Mesenchymal stem cell (in vitro differentiated cells and primary cell): ENCODE data around the gene IL26.
A peak's percentile ranks its signal among the peaks of the same experiment; 100 is the strongest.

Experiments used
- DNase-seq: peaks from one replicate; pipeline ENCODE4 v3.0.0-alpha.2; 2013
- H2AFZ ChIP-seq: one replicate; pipeline ENCODE4 v1.6.1; 2013; ENCODE audit warnings: low read depth, mild to moderate bottlenecking, control low read depth, inconsistent platforms, low read length, moderate library complexity
- H2AK5ac ChIP-seq: 2 replicates; pipeline ENCODE4 v1.6.1; 2013; ENCODE audit warnings: low read length, moderate library complexity, mild to moderate bottlenecking, inconsistent platforms; ENCODE audit not compliant: severe bottlenecking
- H2BK120ac ChIP-seq: one replicate; pipeline ENCODE4 v1.6.1; 2013; ENCODE audit warnings: low read depth, mild to moderate bottlenecking, inconsistent platforms, low read length, moderate library complexity
- H2BK12ac ChIP-seq, 2 experiments: one replicate each; pipeline ENCODE4 v1.6.1; 2013; ENCODE audit warnings: inconsistent platforms in 2 of 2, low read length in 2 of 2, mild to moderate bottlenecking in 2 of 2, moderate library complexity in 2 of 2, control low read depth in 1 of 2
- H2BK15ac ChIP-seq: one replicate; pipeline ENCODE4 v1.6.1; 2013; ENCODE audit warnings: mild to moderate bottlenecking, low read depth, inconsistent platforms; ENCODE audit not compliant: poor library complexity, severe bottlenecking
- H2BK5ac ChIP-seq: 2 replicates; pipeline ENCODE4 v1.6.1; 2013; ENCODE audit warnings: low read depth, mild to moderate bottlenecking, low read length, control low read depth, inconsistent platforms; ENCODE audit not compliant: poor library complexity, severe bottlenecking
- H3K14ac ChIP-seq, 2 experiments: one replicate each; pipeline ENCODE4 v1.6.1; 2013; ENCODE audit warnings: inconsistent platforms in 2 of 2, low read length in 2 of 2, control low read depth in 1 of 2, mild to moderate bottlenecking in 1 of 2, moderate library complexity in 1 of 2
- H3K18ac ChIP-seq, 2 experiments: one replicate each; pipeline ENCODE4 v1.6.1; 2013; ENCODE audit warnings: inconsistent platforms in 2 of 2, low read length in 2 of 2, control low read depth in 1 of 2, low read depth in 1 of 2, mild to moderate bottlenecking in 1 of 2
- H3K23ac ChIP-seq, 2 experiments: one replicate each; pipeline ENCODE4 v1.6.1; 2013; ENCODE audit warnings: inconsistent platforms in 2 of 2, low read length in 2 of 2, mild to moderate bottlenecking in 2 of 2, moderate library complexity in 2 of 2, control low read depth in 1 of 2
- H3K27ac ChIP-seq: 2 replicates; pipeline ENCODE4 v1.5.1; 2013; ENCODE audit warnings: mild to moderate bottlenecking, moderate library complexity, low read length, control low read depth, inconsistent platforms; ENCODE audit not compliant: poor library complexity, severe bottlenecking
- H3K27me3 ChIP-seq, 2 experiments: 2 replicates each; pipeline versions ENCODE4 v1.6.1 to v1.7.0; 2013; ENCODE audit warnings: low read length in 2 of 2, mild to moderate bottlenecking in 2 of 2, moderate library complexity in 2 of 2, control low read depth in 1 of 2, inconsistent platforms in 1 of 2; ENCODE audit not compliant: control insufficient read depth in 1 of 2, insufficient read depth in 1 of 2
- H3K36me3 ChIP-seq, 2 experiments: 2 replicates each; pipeline versions ENCODE4 v1.6.1 to v1.7.0; 2013; ENCODE audit warnings: low read length in 2 of 2, control low read depth in 1 of 2, inconsistent platforms in 1 of 2, low read depth in 1 of 2, mild to moderate bottlenecking in 1 of 2; ENCODE audit not compliant: insufficient read depth in 2 of 2, control insufficient read depth in 1 of 2
- H3K4ac ChIP-seq, 2 experiments: one replicate each; pipeline ENCODE4 v1.6.1; 2013; ENCODE audit warnings: inconsistent platforms in 2 of 2, low read length in 2 of 2, mild to moderate bottlenecking in 2 of 2, moderate library complexity in 2 of 2, control low read depth in 1 of 2, low read depth in 1 of 2
- H3K4me1 ChIP-seq: 2 replicates; pipeline ENCODE4 v1.6.1; 2013; ENCODE audit warnings: low read depth, low read length, control low read depth; ENCODE audit not compliant: control insufficient read depth, insufficient read depth
- H3K4me2 ChIP-seq: 2 replicates; pipeline ENCODE4 v1.6.1; 2013; ENCODE audit warnings: low read length, mild to moderate bottlenecking, inconsistent platforms; ENCODE audit not compliant: poor library complexity, severe bottlenecking
- H3K4me3 ChIP-seq, 2 experiments: 2 replicates each; pipeline versions ENCODE4 v1.5.1 to v1.7.0; 2013; ENCODE audit warnings: low read length in 2 of 2, mild to moderate bottlenecking in 2 of 2, control low read depth in 1 of 2, low read depth in 1 of 2; ENCODE audit not compliant: insufficient read depth in 1 of 2
- H3K79me1 ChIP-seq: replicated peaks from 2 replicates; pipeline ENCODE4 v1.6.1; 2013; ENCODE audit warnings: mild to moderate bottlenecking, control low read depth, low read length, inconsistent platforms; ENCODE audit not compliant: poor library complexity, severe bottlenecking
- H3K9ac ChIP-seq: 2 replicates; pipeline ENCODE4 v1.7.0; 2013; ENCODE audit warnings: mild to moderate bottlenecking, low read length, moderate library complexity
- H3K9me3 ChIP-seq: 2 replicates; pipeline ENCODE4 v1.7.0; 2013; ENCODE audit warnings: mild to moderate bottlenecking, low read length; ENCODE audit not compliant: control insufficient read depth
- H4K8ac ChIP-seq: one replicate; pipeline ENCODE4 v1.6.1; 2013; ENCODE audit warnings: inconsistent platforms, mild to moderate bottlenecking, low read length, moderate library complexity
- H4K91ac ChIP-seq: one replicate; pipeline ENCODE4 v1.6.1; 2013; ENCODE audit warnings: mild to moderate bottlenecking, low read length, inconsistent platforms
- WGBS: methylation state at CpG from one replicate; pipeline ENCODE4 v1.1.7; 2013; ENCODE audit warnings: mixed read lengths; 5-methylcytosine and 5-hydroxymethylcytosine counted together

Gene IL26

DNA sequence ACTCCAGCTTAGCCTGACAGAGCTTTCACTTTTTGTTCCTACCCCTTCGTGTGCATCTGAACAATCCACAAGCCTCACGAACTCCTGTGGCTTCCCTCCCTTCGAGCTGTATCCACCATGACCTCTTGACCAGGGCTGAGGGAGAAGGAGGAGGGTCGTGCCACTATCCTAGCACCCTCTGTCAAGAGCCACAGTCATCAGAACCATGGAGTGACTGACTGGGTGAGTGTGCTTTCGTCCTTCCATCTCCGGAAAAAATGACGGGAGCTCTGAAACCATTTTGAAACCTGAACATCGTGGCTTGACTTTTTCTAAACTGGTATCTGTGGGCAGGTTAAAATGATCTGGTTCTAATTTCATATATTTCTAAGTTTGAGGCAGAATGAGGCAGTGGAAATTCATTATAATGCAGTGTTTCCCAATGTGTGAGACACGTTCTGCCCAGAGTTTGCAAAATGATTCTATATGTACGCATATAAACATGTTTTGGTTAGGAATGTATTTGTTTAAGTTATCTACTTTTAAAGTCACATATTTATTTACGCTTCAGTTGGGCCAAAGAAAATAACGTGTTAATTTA, 27.0 kb downstream of the IL26 start:
- no peaks in the 10 kb centered on the region for H3K79me1 ChIP-seq
- no peak overlapping the region for H2BK120ac ChIP-seq
- WGBS: 89% methylated on average over 7 of the region's 12 CpGs
- no peak overlapping the region for H3K4ac ChIP-seq
- H3K36me3 ChIP-seq: no peaks in the 10 kb centered on the region
- H3K14ac ChIP-seq: no peak overlapping the region
- no peak overlapping the region for H3K4me3 ChIP-seq
- H2BK15ac ChIP-seq: no peak overlapping the region
- H3K27ac ChIP-seq: no peak overlapping the region
- H3K9me3 ChIP-seq: no peaks in the 10 kb centered on the region
- no peak overlapping the region for H2BK5ac ChIP-seq
- no peak overlapping the region for H3K23ac ChIP-seq
- DNase-seq: no peak
- H3K27me3 ChIP-seq: peaks cover 30 to 59% of the 10 kb centered on the region in 2 experiments
- no peak overlapping the region for H3K4me2 ChIP-seq
- no peak overlapping the region for H3K18ac ChIP-seq
- no peak overlapping the region for H4K8ac ChIP-seq
- no peak overlapping the region for H2AFZ ChIP-seq
- H2BK12ac ChIP-seq: no peak overlapping the region
- no peaks in the 10 kb centered on the region for H3K4me1 ChIP-seq
- no peak overlapping the region for H2AK5ac ChIP-seq
- no peak overlapping the region for H3K9ac ChIP-seq
- H4K91ac ChIP-seq: no peak overlapping the region

DNA sequence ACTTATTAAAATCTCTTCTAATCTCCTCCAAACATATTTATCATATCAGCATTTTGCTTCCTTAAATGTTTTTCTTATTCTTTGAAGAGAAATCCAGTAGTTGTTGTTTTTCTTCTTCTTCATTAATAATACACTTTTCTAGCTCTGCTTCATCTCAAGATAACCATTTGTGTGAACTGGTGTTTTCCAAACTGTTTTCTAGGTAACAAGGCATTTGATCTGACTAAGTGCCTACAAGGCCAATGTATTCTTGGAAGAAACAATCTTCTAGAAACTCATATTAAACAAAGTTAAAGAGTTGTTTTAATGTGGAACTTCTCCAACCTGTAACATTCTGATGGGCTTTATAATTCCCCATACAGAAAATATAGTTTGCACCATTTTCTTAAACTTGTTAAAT, 35.3 kb downstream of the IL26 start:
- no peak overlapping the region for H4K91ac ChIP-seq
- H3K27ac ChIP-seq: no peak overlapping the region
- no peaks in the 10 kb centered on the region for H3K79me1 ChIP-seq
- peaks cover 50 to 63% of the 10 kb centered on the region in 2 experiments for H3K27me3 ChIP-seq
- no peak overlapping the region for H3K18ac ChIP-seq
- no peak overlapping the region for H2BK15ac ChIP-seq
- H2BK5ac ChIP-seq: no peak overlapping the region
- peaks cover 3% of the 10 kb centered on the region for H3K9me3 ChIP-seq
- H3K9ac ChIP-seq: no peak overlapping the region
- no peak overlapping the region for H2AK5ac ChIP-seq
- no peak overlapping the region for H3K4me3 ChIP-seq
- no peak overlapping the region for H3K14ac ChIP-seq
- no peak overlapping the region for H2BK12ac ChIP-seq
- no peak overlapping the region for H3K4ac ChIP-seq
- no peak overlapping the region for H4K8ac ChIP-seq
- H3K4me2 ChIP-seq: no peak overlapping the region
- no peak for DNase-seq
- no peaks in the 10 kb centered on the region for H3K4me1 ChIP-seq
- H3K23ac ChIP-seq: no peak overlapping the region
- H2BK120ac ChIP-seq: no peak overlapping the region
- H2AFZ ChIP-seq: no peak overlapping the region
- no peaks in the 10 kb centered on the region for H3K36me3 ChIP-seq

GRCh38 chr12:68189821-68190242, 35.8 kb downstream of the IL26 start:
- H2AK5ac ChIP-seq: no peak overlapping the region
- no peak overlapping the region for H2BK5ac ChIP-seq
- H2BK120ac ChIP-seq: no peak overlapping the region
- peaks cover 3% of the 10 kb centered on the region for H3K9me3 ChIP-seq
- no peaks in the 10 kb centered on the region for H3K79me1 ChIP-seq
- no peak overlapping the region for H3K4me3 ChIP-seq
- H3K4me2 ChIP-seq: peak overlapping the region; percentile 25
- no peaks in the 10 kb centered on the region for H3K4me1 ChIP-seq
- H3K27me3 ChIP-seq: peaks cover 52 to 62% of the 10 kb centered on the region in 2 experiments
- H2BK15ac ChIP-seq: no peak overlapping the region
- no peak overlapping the region for H4K91ac ChIP-seq
- 75% methylated on average over 2 of the region's 4 CpGs for WGBS
- H3K14ac ChIP-seq: no peak overlapping the region
- no peak overlapping the region for H3K18ac ChIP-seq
- no peak overlapping the region for H3K27ac ChIP-seq
- H4K8ac ChIP-seq: no peak overlapping the region
- no peak overlapping the region for H2AFZ ChIP-seq
- H2BK12ac ChIP-seq: no peak overlapping the region
- DNase-seq: peak; percentile 18
- no peak overlapping the region for H3K23ac ChIP-seq
- no peak overlapping the region for H3K4ac ChIP-seq
- no peak overlapping the region for H3K9ac ChIP-seq
- no peaks in the 10 kb centered on the region for H3K36me3 ChIP-seq

DNA sequence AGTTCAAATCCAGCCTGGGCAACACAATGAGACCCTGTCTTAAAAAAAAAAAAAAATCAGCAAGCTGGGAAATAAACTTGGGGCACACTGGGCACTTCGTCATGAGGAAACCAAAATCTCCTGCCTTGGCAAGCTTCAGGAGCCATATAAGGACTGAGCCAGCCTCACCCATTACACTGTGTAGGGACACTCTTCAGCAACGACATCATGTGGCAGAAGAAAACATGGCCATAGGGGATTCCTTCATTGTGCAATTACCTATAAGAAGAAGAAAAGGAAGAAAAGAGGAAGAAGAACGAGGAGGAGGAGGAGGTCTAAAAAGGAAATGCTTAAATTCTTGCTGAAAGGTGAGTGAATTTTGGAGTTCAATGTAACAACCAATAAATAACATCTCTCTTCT, 40.0 kb downstream of the IL26 start:
- Histone ChIP-seq H3K79me1 (no peaks in the 10 kb centered on the region), H3K36me3 (no peaks in the 10 kb centered on the region), H3K23ac (no peak overlapping the region), H2BK5ac (no peak overlapping the region), H2BK120ac (no peak overlapping the region), H3K9me3 (peaks cover 3% of the 10 kb centered on the region), H2BK15ac (no peak overlapping the region), H3K9ac (no peak overlapping the region), H2BK12ac (no peak overlapping the region), H3K27ac (no peak overlapping the region), H3K4ac (no peak overlapping the region), H2AK5ac (no peak overlapping the region), H2AFZ (no peak overlapping the region), H3K14ac (no peak overlapping the region), H4K91ac (no peak overlapping the region), H4K8ac (no peak overlapping the region), H3K18ac (no peak overlapping the region), H3K4me3 (no peak overlapping the region), H3K4me1 (no peaks in the 10 kb centered on the region), H3K4me2 (no peak overlapping the region), H3K27me3 (peaks cover 39 to 56% of the 10 kb centered on the region in 2 experiments)
- 61% methylated on average over 2 of the region's 3 CpGs for WGBS
- no peak for DNase-seq
